Hepatocyte (in vitro differentiated cells): Measurements from ENCODE around the gene ZNF880. TPM values are rescaled to one million over a fixed set of nuclear protein-coding genes. Genes with fewer than 3 reads are reported as not detected.

Source experiments
- DNase-seq: peaks from one replicate; pipeline ENCODE4 v3.0.0-alpha.2; 2016; ENCODE audit warnings: low spot score
- H2AFZ ChIP-seq: fragments of 200-600 bp; sonication (generic); 2 replicates; pipeline ENCODE4 v1.6.0; 2016; ENCODE audit warnings: antibody characterized with exemption, mild to moderate bottlenecking
- H3K27ac ChIP-seq: fragments of 200-600 bp; sonication (generic); 2 replicates; pipeline ENCODE4 v1.5.1; 2016; ENCODE audit warnings: mild to moderate bottlenecking
- H3K27me3 ChIP-seq: fragments of 200-600 bp; sonication (generic); 2 replicates; pipeline ENCODE4 v1.6.1; 2016
- H3K36me3 ChIP-seq: fragments of 200-600 bp; sonication (generic); replicated peaks from 2 replicates; pipeline ENCODE4 v1.5.1; 2016; ENCODE audit warnings: low read depth; ENCODE audit not compliant: insufficient read depth
- H3K4me1 ChIP-seq: fragments of 200-600 bp; sonication (generic); 2 replicates; pipeline ENCODE4 v1.5.1; 2016; ENCODE audit warnings: mild to moderate bottlenecking, moderate library complexity; ENCODE audit not compliant: insufficient read depth
- H3K4me2 ChIP-seq: fragments of 200-600 bp; sonication (generic); 2 replicates; pipeline ENCODE4 v1.6.0; 2016
- H3K4me3 ChIP-seq: fragments of 200-600 bp; sonication (generic); 2 replicates; pipeline ENCODE4 v1.5.1; 2016; ENCODE audit warnings: mild to moderate bottlenecking
- H3K79me2 ChIP-seq: fragments of 200-600 bp; sonication (generic); 2 replicates; pipeline ENCODE4 v1.6.0; 2017; ENCODE audit warnings: mild to moderate bottlenecking
- H3K9me2 ChIP-seq: fragments of 200-600 bp; sonication (generic); replicated peaks from 2 replicates; pipeline ENCODE4 v1.6.0; 2017; ENCODE audit warnings: mild to moderate bottlenecking; ENCODE audit not compliant: insufficient read depth
- H3K9me3 ChIP-seq: fragments of 200-600 bp; sonication (generic); 2 replicates; pipeline ENCODE4 v1.5.1; 2016; ENCODE audit warnings: low read depth, mild to moderate bottlenecking
- H4K20me1 ChIP-seq: fragments of 200-600 bp; sonication (generic); 2 replicates; pipeline ENCODE4 v1.6.0; 2016; ENCODE audit warnings: mild to moderate bottlenecking; ENCODE audit not compliant: insufficient read depth, poor library complexity, severe bottlenecking
- CTCF ChIP-seq: fragments of 200-600 bp; sonication (generic); IDR thresholded peaks from 2 replicates; pipeline ENCODE4 v1.5.1; 2016; ENCODE audit warnings: antibody characterized with exemption, mild to moderate bottlenecking; ENCODE audit not compliant: poor library complexity
- EZH2 ChIP-seq: fragments of 200-600 bp; sonication (generic); IDR thresholded peaks from 2 replicates; pipeline ENCODE4 v1.6.1; 2016; ENCODE audit warnings: antibody characterized with exemption, mild to moderate bottlenecking, borderline replicate concordance
- EZH2phosphoT487 ChIP-seq: fragments of 200-600 bp; sonication (generic); IDR thresholded peaks from one replicate; pipeline ENCODE4 v1.6.1; 2018; ENCODE audit warnings: antibody characterized with exemption, mild to moderate bottlenecking, low read depth, moderate library complexity; ENCODE audit not compliant: unreplicated experiment, severe bottlenecking
- WGBS: methylation state at CpG from one replicate; pipeline ENCODE4 v1.1.6; 2016; ENCODE audit warnings: low lambda C conversion rate; ENCODE audit errors: missing lambda C conversion rate; 5-methylcytosine and 5-hydroxymethylcytosine counted together
- polyA plus RNA-seq: library from polyadenylated mRNA; unstranded; fragments of >200 nt; fragmentation: Nextera tagmentation; extraction: Ambion mirVana; gene quantifications from 2 replicates; pipeline ENCODE4 v1.2.1, GENCODE V29; 2016
- total RNA-seq: library from RNA; depleted of rRNA; stranded (reverse); fragments of >200 nt; gene quantifications from 2 replicates; pipeline ENCODE4 v1.2.3, GENCODE V29; 2014

Gene ZNF880
- 24.9 and 30.7 TPM in 2 replicates for total RNA-seq
- polyA plus RNA-seq = 28.7 and 36.9 TPM in 2 replicates

GRCh38 chr19:52369559-52370340 is at the start of gene ZNF880:
Gene ZNF880 (plus strand): TSS chr19:52369923. CDS start chr19:52369966, 43 bp downstream.
- peak within 1 kb of the TSS; percentile 73 for H3K4me3 ChIP-seq
- H3K9me2 ChIP-seq = no peaks in the 10 kb centered on the region
- H2AFZ ChIP-seq = peak within 1 kb of the TSS; percentile 88
- WGBS = 16% methylated on average over 52 of the region's 52 CpGs
- H3K4me2 ChIP-seq = peak within 1 kb of the TSS; percentile 75
- DNase-seq = peak; percentile 96
- H3K27me3 ChIP-seq = no peaks in the 10 kb centered on the region
- H3K4me1 ChIP-seq = peaks cover 3% of the 10 kb centered on the region
- H3K36me3 ChIP-seq = peaks cover 7% of the 10 kb centered on the region
- peaks cover 21% of the 10 kb centered on the region for H3K79me2 ChIP-seq
- H4K20me1 ChIP-seq = no peaks in the 10 kb centered on the region
- TF ChIP-seq EZH2phosphoT487 = no peak
- peak; percentile 5 for TF ChIP-seq CTCF
- TF ChIP-seq EZH2 = no peak
- peak within 1 kb of the TSS; percentile 100 for H3K27ac ChIP-seq
- H3K9me3 ChIP-seq = peaks cover 38% of the 10 kb centered on the region

- Histone ChIP-seq H3K9me3 (peaks cover 92% of the 10 kb centered on the region), H3K4me2 (no peak overlapping the region), H3K4me1 (no peaks in the 10 kb centered on the region), H4K20me1 (no peaks in the 10 kb centered on the region), H2AFZ (no peak overlapping the region), H3K27me3 (no peaks in the 10 kb centered on the region), H3K27ac (no peak overlapping the region), H3K9me2 (no peaks in the 10 kb centered on the region), H3K79me2 (no peaks in the 10 kb centered on the region), H3K4me3 (peak overlapping the region; percentile 26), H3K36me3 (peaks cover 41% of the 10 kb centered on the region)
- 97% methylated on average over 6 of the region's 6 CpGs for WGBS
- DNase-seq = no peak
- TF ChIP-seq EZH2 (no peak), CTCF (no peak), EZH2phosphoT487 (no peak)
These were observed 47.3 kb upstream of the ZNF880 start for GRCh38 chr19:52322429-52322828.

DNA sequence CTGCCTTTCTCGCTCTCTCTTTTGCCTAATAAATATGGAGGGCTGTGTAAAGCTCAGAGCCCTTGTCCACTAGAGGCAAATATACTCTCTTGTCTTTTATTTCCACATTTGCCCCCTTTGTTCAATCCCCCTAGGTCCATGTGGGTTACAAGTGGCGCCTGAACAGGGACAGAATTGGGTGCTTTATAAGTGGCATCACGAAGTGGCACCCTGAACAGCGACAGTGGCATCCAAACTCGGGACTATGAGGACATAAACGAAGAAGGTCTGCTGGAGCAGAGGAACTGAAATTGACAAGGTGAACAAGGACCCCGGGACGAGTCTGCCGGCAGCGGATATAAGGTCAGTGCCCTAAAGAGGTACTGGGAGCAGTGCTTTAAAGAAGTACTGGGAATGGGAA is 38.0 kb upstream of the ZNF880 start:
- H3K4me3 ChIP-seq = no peak overlapping the region
- no peaks in the 10 kb centered on the region for H3K4me1 ChIP-seq
- H3K4me2 ChIP-seq = no peak overlapping the region
- H4K20me1 ChIP-seq = no peaks in the 10 kb centered on the region
- no peak overlapping the region for H2AFZ ChIP-seq
- TF ChIP-seq EZH2phosphoT487 (no peak), CTCF (no peak), EZH2 (no peak)
- peaks cover 19% of the 10 kb centered on the region for H3K9me3 ChIP-seq
- H3K36me3 ChIP-seq = no peaks in the 10 kb centered on the region
- no peak overlapping the region for H3K27ac ChIP-seq
- no peaks in the 10 kb centered on the region for H3K9me2 ChIP-seq
- no peaks in the 10 kb centered on the region for H3K27me3 ChIP-seq
- WGBS = 89% methylated on average over 10 of the region's 10 CpGs
- no peaks in the 10 kb centered on the region for H3K79me2 ChIP-seq
- no peak for DNase-seq
